ENCODE measurements around the gene CRYBB3.

The CRYBB3 gene

GRCh38 chr22:25199731-25200520 is at the start of gene CRYBB3:
TSS of gene CRYBB3 (plus strand) at chr22:25199858. CDS start at chr22:25201397, 1,539 bp downstream.
- no peak for DNase-seq

GRCh38 chr22:25153961-25154666 is 45.5 kb upstream of the CRYBB3 start:
- DNase-seq = no peak

- no peak for DNase-seq
Observed at GRCh38 chr22:25154667-25154999, 45.0 kb upstream of the CRYBB3 start.

- DNase-seq = no peak
Observed at GRCh38 chr22:25156736-25157135, 42.9 kb upstream of the CRYBB3 start.

- peak; percentile 14 for DNase-seq
Observed at GRCh38 chr22:25159028-25159427, 40.6 kb upstream of the CRYBB3 start.

GRCh38 chr22:25160120-25160996 is 39.3 kb upstream of the CRYBB3 start:
- DNase-seq = no peak

GRCh38 chr22:25161017-25161915 is 38.4 kb upstream of the CRYBB3 start:
- DNase-seq = no peak

- no peak for DNase-seq
Observed at GRCh38 chr22:25161916-25162530, 37.6 kb upstream of the CRYBB3 start.

GRCh38 chr22:25162561-25162960 is 37.1 kb upstream of the CRYBB3 start:
- no peak for DNase-seq

- DNase-seq = no peak
Observed at GRCh38 chr22:25165785-25166184, 33.9 kb upstream of the CRYBB3 start.

GRCh38 chr22:25166266-25167040 is 33.2 kb upstream of the CRYBB3 start:
- no peak for DNase-seq

GRCh38 chr22:25167082-25167481 is 32.6 kb upstream of the CRYBB3 start:
- DNase-seq = no peak

GRCh38 chr22:25167834-25168601 is 31.6 kb upstream of the CRYBB3 start:
- no peak for DNase-seq

GRCh38 chr22:25169278-25170031 is 30.2 kb upstream of the CRYBB3 start:
- DNase-seq = no peak

GRCh38 chr22:25170426-25170980 is 29.2 kb upstream of the CRYBB3 start:
- no peak for DNase-seq

GRCh38 chr22:25172153-25172552 is 27.5 kb upstream of the CRYBB3 start:
- DNase-seq = peak; percentile 5

GRCh38 chr22:25174156-25174887 is 25.3 kb upstream of the CRYBB3 start:
- no peak for DNase-seq

- no peak for DNase-seq
Observed at GRCh38 chr22:25174888-25175411, 24.7 kb upstream of the CRYBB3 start.
